ENCODE data around the gene ROR1.

Gene ROR1

DNA sequence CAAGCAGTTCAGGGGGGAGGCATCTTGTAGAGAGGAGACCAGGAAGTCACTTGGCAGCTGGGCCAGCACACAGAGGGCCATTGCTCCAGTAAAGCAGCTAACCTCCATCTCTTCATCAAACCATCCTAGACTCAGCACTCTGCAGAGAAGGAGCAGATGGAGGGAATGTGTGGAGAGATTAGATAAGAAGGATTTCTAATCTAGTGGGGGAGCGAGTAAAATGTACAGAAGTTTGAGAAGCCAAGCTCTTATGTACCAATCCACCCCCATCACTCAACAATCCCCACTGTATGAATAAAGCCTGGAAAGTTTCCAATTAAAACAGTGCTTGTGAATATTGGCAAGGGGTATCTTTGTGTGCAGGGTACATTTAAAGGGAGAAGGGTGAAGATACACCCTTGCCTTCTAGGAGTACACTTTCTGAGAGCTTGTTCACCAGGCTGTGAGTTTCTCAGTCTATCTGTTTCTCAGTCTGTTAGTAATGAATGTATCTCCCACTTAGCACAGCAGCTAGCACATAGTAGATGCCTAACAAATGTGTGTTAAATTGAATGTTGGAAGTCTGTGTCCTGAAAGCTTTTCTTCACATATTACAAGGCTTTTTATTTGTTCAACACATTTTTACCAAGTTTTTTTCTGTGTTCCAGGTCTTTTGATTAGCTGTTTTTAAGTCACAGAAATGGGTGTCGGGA, 286.9 kb downstream of the ROR1 start:
- no peak overlapping the region for H3K4me3 ChIP-seq (replicated peaks; ENCODE audit: low read depth, low read length)
- DNase-seq (ENCODE audit: extremely low read depth, low read depth), result no peak
- TF ChIP-seq, protein P1, sequence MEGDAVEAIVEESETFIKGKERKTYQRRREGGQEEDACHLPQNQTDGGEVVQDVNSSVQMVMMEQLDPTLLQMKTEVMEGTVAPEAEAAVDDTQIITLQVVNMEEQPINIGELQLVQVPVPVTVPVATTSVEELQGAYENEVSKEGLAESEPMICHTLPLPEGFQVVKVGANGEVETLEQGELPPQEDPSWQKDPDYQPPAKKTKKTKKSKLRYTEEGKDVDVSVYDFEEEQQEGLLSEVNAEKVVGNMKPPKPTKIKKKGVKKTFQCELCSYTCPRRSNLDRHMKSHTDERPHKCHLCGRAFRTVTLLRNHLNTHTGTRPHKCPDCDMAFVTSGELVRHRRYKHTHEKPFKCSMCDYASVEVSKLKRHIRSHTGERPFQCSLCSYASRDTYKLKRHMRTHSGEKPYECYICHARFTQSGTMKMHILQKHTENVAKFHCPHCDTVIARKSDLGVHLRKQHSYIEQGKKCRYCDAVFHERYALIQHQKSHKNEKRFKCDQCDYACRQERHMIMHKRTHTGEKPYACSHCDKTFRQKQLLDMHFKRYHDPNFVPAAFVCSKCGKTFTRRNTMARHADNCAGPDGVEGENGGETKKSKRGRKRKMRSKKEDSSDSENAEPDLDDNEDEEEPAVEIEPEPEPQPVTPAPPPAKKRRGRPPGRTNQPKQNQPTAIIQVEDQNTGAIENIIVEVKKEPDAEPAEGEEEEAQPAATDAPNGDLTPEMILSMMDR (IDR thresholded peaks at IDR 0.05; ENCODE audit: low read depth, low read length, missing control alignments), result no peak

DNA sequence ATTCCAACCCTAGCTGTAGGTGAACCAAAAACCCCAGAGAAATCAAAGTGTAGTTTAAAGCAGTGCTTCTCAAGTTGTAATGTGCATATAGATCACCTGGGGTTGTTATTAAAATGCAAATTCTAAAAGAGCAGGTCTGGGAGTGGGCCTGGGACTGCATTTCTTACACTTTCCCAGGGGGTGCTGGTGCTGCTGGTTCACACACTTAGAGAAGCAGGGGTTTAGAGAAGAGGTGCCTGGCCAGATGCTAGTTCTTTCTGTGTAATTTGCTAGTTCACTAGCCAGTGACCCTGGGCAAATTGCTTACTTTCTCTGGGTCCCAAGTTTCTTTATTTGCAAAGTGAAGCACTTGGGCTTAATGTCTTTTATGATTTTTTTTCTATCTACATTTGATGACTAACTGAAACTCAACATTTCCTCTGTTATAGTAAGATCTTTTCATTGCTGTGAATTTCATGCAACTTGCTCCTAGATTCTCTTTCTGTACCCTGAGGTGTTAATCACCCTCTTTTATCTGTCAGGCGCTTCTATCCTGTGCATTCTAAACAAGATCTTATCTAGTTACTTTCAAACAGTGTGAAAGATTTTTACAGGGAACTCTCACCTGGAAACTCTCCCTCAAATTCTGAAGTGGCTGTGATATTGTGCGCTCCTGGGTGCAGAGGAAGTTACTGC, 287.8 kb downstream of the ROR1 start:
- TF ChIP-seq, protein P1 (IDR thresholded peaks at IDR 0.05; ENCODE audit: low read depth, low read length, missing control alignments), result no peak
- DNase-seq (ENCODE audit: extremely low read depth, low read depth), result no peak

DNA sequence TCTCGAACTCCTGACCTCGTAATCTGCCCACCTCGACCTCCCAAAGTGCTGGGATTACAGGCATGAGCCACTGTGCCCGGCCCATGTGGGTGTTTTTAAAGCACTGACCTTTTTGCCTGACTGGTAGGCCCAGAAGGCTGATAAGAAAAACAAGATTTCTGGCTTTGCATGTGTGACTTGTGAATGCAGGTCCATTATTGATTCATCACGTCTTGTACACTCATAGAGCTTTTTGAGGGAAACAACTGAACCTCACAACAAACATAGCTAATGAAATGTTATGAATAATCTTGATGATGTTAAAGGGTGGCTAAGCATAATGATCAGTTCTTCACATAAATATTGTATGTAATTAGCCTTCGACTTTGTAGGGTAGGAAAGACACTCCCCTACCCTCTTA, 288.7 kb downstream of the ROR1 start:
- TF ChIP-seq, protein P1 (IDR thresholded peaks at IDR 0.05; ENCODE audit: low read depth, low read length, missing control alignments), result no peak
- no peak for DNase-seq (ENCODE audit: extremely low read depth, low read depth)

More for the DNA sequence above, 287.8 kb downstream of the ROR1 start:
- no peak overlapping the region for H3K4me3 ChIP-seq (replicated peaks; ENCODE audit: low read depth, low read length)

DNA sequence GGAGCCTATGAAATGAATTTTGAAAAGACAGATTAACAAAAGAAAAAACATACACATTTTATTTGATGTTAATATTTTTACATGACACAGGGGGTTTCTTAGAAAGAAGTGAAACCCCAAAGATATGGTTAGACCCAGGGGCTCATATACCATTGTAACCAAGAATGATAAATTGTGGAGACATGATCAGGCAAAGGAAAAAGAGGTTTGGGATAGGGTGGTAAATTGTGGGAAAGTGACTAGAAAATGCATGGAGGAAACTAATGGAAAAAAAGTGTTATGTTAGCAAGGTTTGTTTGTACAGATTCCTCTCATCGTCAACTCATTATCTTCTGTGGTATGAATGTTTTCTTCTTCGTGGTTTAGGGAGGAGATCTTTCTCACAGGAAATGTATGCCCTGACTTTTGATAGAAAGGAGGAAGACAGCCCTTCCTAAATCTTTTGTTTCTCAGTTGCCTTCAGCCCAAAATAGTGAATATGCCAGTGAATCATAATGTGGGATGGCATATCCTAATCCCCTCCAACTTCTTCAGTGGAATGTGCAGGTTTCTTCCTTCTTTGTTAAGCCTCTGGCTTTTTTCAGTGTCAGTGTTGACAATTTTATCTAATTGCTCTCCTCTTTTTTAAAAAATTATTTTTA, 289.2 kb downstream of the ROR1 start:
- no peak for DNase-seq (ENCODE audit: extremely low read depth, low read depth)
- H3K4me3 ChIP-seq (replicated peaks; ENCODE audit: low read depth, low read length), result no peak overlapping the region
- TF ChIP-seq, protein P1 (IDR thresholded peaks at IDR 0.05; ENCODE audit: low read depth, low read length, missing control alignments), result no peak

More for the DNA sequence above, 288.7 kb downstream of the ROR1 start:
- H3K4me3 ChIP-seq (replicated peaks; ENCODE audit: low read depth, low read length), result no peak overlapping the region

DNA sequence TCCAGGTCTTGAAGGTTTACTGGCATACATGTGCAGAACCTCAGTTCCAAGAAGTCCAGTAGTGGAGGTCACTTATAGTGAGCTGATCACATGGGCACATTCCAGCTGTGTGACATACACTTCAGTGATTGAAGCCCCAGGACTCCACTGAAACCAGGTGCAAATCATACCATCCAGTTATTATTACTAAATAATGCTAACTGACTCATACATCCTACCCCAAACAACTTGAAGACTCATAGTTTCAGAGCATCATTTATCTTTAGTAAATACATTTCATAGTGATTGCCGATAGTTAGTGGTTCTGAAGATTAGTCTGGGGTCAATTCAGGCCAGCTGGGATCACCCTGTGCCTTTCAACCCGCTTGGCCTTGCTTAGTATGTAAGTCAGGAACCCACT, 291.8 kb downstream of the ROR1 start:
- H3K4me3 ChIP-seq (replicated peaks; ENCODE audit: low read depth, low read length), result no peak overlapping the region
- no peak for DNase-seq (ENCODE audit: extremely low read depth, low read depth)
- TF ChIP-seq, protein P1 (IDR thresholded peaks at IDR 0.05; ENCODE audit: low read depth, low read length, missing control alignments), result no peak

DNA sequence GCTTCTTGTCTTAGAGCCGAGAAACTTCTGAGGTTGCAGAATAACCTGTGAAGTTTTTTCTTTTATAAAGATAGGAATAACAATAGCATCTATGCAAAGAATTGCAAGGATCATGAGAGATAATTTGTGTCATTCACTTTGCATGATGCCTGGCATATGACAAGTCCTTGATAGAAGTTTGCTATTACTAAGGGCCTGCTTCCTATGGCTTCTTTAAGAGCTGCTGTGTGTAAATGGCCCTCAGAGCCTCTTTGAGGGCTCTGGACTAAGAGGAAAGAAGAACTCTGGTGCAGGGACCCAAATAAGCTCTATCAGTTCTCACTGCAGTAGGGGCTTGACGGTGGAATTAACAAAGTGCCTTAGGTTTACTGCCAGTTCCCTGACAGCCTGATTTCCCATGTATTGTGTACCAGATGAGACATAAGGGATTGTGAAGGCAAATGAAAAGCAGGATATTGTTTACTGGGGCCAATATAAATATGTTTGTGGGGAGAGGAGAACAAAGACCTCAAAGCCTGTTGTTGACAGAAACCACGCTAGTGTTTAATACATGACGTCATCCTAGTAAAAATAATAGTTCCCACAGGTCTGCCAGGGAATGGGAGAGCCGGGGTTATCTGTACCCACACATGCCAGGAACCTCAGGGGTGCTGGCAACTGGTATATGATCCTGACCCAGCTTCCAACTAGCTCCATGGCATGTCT, 298.4 kb downstream of the ROR1 start:
- TF ChIP-seq, protein P1 (IDR thresholded peaks at IDR 0.05; ENCODE audit: low read depth, low read length, missing control alignments), result no peak
- DNase-seq (ENCODE audit: extremely low read depth, low read depth), result no peak
- H3K4me3 ChIP-seq (replicated peaks; ENCODE audit: low read depth, low read length), result no peak overlapping the region
